HEK293 (cell line): ENCODE measurements around the gene HDHD3.

Experiments used
- ATF2 ChIP-seq: fragments of 450-650 bp; formaldehyde crosslinking; IDR thresholded peaks from 2 replicates; pipeline ENCODE4 v1.5.1; 2016; ENCODE audit warnings: missing biosample characterization, missing genetic modification characterization, low read depth
- CTCF ChIP-seq: fragments of 450-650 bp; formaldehyde crosslinking; IDR thresholded peaks from 2 replicates; pipeline ENCODE4 v1.5.1; 2016; ENCODE audit warnings: missing biosample characterization, missing genetic modification characterization
- HIC1 ChIP-seq: fragments of 450-650 bp; formaldehyde crosslinking; IDR thresholded peaks from 2 replicates; pipeline ENCODE4 v1.5.1; 2016; ENCODE audit warnings: missing biosample characterization, missing genetic modification characterization
- KLF1 ChIP-seq: fragments of 450-650 bp; formaldehyde crosslinking; IDR thresholded peaks from 2 replicates; pipeline ENCODE4 v1.5.1; 2016; ENCODE audit warnings: missing biosample characterization, missing genetic modification characterization
- MZF1 ChIP-seq: fragments of 450-650 bp; formaldehyde crosslinking; IDR thresholded peaks from 2 replicates; pipeline ENCODE4 v1.5.1; 2017; ENCODE audit warnings: missing biosample characterization, missing genetic modification characterization, borderline replicate concordance
- PBX3 ChIP-seq: sonication (generic); formaldehyde crosslinking; IDR thresholded peaks from 2 replicates; pipeline ENCODE4 v1.8.1; 2022; ENCODE audit warnings: mild to moderate bottlenecking, moderate library complexity, missing genetic modification reagents
- YY1 ChIP-seq: fragments of 450-650 bp; formaldehyde crosslinking; IDR thresholded peaks from 2 replicates; pipeline ENCODE4 v1.5.1; 2018; ENCODE audit warnings: missing biosample characterization, missing genetic modification characterization
- ZBTB49 ChIP-seq: fragments of 450-650 bp; formaldehyde crosslinking; IDR thresholded peaks from 2 replicates; pipeline ENCODE4 v1.5.1; 2016; ENCODE audit warnings: missing biosample characterization, missing genetic modification characterization, low read depth
- ZNF174 ChIP-seq: fragments of 450-650 bp; formaldehyde crosslinking; IDR thresholded peaks from 2 replicates; pipeline ENCODE4 v1.5.0; 2017; ENCODE audit warnings: missing biosample characterization, mild to moderate bottlenecking, missing genetic modification characterization
- ZNF449 ChIP-seq: fragments of 450-650 bp; formaldehyde crosslinking; IDR thresholded peaks from 2 replicates; pipeline ENCODE4 v1.5.1; 2017; ENCODE audit warnings: missing biosample characterization, mild to moderate bottlenecking, missing genetic modification characterization, moderate library complexity
- ZNF530 ChIP-seq: fragments of 450-650 bp; formaldehyde crosslinking; IDR thresholded peaks from 2 replicates; pipeline ENCODE4 v1.5.1; 2016; ENCODE audit warnings: low read depth, missing biosample characterization, missing genetic modification characterization
- ZNF626 ChIP-seq: fragments of 450-650 bp; sonication (Bioruptor Pico); formaldehyde crosslinking; IDR thresholded peaks from 2 replicates; pipeline ENCODE4 v1.5.1; 2018; ENCODE audit warnings: missing biosample characterization, missing genetic modification characterization, inconsistent platforms

GRCh38 chr9:113364951-113365350 is 11.8 kb downstream of the HDHD3 start:
- TF ChIP-seq CTCF (tag by site-specific recombination): no peak
- TF ChIP-seq HIC1 (tag by site-specific recombination): no peak
- no peak for TF ChIP-seq YY1 (tag by site-specific recombination)
- no peak for TF ChIP-seq ATF2 (tag by site-specific recombination)
- TF ChIP-seq KLF1 (tag by site-specific recombination): no peak
- TF ChIP-seq ZNF174 (tag by site-specific recombination): no peak
- no peak for TF ChIP-seq ZBTB49 (tag by site-specific recombination)
- TF ChIP-seq PBX3 (CRISPR knock-in tag): no peak
- TF ChIP-seq ZNF626: no peak
- no peak for TF ChIP-seq ZNF530 (tag by site-specific recombination)
- TF ChIP-seq ZNF449 (tag by site-specific recombination): no peak
- no peak for TF ChIP-seq MZF1 (tag by site-specific recombination)
